Measurements from ENCODE around the gene C2orf15.

GRCh38 chr2:99181624-99182000 is 40.1 kb downstream of the C2orf15 start:
- no peak for TF ChIP-seq POLR2A (IDR thresholded peaks at IDR 0.05)
- TF ChIP-seq POLR2AphosphoS5 (IDR thresholded peaks at IDR 0.05) = no peak

All from upper lobe of left lung (tissue), 4 donors.